Activated CD8-positive, alpha-beta memory T cell treated with anti-CD3 and anti-CD28 coated beads, Interleukin-2, amount 50 U/mL, for 1 hour (primary cell): ENCODE results near the gene ARID3C.

Experiments
- DNase-seq: peaks from one replicate; pipeline ENCODE4 v3.0.0-alpha.2; 2020; ENCODE audit errors: extremely low read depth

ARID3C gene

DNA sequence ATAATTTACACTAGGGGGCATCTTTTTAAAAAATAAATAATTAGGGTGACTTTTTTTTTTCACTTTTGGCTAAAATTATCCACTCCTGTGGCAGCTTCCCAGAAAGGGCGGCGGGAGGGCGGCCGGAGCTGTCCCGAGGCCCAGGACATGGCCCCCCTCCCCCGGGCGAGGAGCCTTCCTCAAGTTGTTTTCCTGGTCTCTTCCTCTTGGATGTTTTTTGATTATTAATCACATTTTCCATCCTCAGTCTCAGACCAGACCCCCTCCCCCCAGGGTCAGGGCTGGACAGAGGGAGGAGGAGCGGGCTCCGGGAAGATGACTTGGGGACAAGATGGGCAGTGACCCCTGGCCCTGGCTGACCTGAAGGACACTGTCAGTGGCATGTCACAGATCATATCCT, 34.7 kb downstream of the ARID3C start:
- no peak for DNase-seq

DNA sequence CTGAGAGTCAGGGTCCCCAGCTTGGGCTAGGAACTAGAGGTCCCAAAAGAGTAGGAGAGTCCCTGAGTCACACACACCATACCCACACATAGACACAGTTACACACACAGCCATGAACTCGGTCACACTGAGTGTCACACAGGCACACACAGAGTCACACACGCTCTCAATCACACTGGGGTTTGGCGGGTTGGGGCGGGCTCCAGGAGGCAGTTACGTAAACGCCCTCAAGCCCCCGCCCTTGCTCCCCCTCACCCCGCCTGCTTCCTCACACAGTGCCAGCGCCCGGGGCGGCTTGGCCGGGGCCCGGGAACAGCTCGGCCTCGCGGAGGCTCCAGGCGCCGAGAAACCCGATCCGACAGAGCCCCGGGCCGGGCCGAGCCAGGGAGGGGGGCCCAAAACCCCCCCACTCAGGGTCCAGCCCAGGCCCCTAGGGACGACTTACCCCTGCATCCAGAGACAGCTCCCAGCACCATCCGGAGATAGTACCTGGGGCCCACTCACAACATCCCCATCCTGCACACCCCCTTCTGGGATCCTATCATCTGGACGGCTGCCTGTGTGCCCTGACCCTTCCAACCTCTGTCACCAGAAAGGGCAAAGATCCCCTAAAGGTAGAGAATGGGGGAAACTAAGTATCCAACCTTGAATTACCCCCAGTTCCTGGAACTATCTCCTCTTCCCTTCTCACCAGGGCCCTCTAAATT, 35.8 kb downstream of the ARID3C start:
- DNase-seq: no peak

DNA sequence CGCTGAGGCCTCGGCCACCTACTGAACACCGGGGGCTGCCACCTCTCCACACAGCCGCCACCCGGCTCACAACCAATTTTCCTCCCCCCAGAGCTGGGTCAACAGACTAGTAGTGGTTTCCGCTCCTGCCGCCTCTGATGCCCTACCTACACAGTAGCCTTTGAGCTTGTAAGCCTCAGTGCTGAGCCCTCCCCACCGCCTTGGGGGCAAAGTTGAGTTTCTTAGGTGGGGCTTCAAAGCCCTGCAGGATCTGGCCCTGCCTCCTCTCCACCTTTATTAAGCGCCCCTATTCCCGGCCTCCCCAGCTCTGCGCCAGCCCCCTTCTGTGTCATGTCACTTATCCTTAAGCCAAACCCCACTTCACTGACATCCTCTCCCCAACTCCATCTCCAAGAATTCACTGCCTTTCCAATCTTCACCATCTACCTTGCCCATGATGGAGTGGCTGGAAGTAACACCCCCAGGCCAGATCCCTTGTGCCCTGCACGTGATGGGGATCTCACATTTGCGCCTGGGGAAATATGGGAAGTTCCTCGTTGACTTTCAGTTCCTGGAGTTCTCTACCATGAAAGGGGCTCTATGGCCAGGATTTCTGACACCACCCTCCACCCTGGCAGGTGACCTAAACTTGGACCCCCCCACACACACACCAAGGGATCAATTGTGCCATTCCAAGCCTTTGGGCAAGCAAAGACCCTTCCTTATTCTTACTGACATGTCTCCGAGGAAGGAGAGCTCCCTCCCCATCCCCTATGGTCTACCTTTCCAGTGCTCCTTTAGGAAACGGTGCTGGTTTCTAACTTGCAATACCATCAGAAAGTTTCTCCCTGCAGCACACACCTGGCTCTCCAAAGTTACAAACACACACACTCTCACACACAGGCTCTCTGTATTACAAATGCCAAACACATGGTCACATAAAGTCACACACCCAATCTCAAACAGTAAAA, 36.7 kb downstream of the ARID3C start:
- DNase-seq: no peak

DNA sequence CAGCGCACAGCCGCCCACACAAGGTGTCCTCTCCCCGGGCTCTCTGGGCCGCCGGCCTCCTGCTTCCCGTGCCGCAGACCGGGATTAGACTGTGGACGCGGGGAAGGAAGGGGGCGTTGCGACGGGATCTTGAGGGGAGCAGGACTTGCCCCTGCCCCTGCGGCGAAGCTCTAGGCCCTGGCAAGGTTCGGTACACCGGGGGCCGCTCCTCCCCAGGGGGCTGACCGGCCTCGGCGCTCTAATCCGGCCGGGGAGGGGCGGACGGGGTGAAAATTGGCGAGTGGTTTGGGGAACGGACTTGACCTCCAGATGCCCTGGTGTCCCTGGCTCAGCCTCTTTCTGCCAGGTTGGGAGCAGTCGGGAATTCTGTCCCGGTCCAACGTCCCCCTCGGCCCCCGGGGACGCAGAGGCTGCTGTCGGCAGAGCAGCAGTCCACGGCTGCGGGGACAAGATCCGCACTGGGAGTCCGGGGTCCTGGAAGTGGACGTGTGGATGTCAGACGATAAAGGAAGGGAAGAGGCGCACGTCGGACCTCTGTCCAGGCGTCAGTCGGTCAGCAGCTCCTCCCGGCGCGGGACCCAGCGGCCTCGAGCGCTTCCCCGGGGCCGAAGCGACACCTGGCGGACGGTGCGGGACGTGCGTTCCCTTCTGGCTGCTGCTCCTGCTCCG, 37.5 kb downstream of the ARID3C start:
- DNase-seq: peak; percentile 23

DNA sequence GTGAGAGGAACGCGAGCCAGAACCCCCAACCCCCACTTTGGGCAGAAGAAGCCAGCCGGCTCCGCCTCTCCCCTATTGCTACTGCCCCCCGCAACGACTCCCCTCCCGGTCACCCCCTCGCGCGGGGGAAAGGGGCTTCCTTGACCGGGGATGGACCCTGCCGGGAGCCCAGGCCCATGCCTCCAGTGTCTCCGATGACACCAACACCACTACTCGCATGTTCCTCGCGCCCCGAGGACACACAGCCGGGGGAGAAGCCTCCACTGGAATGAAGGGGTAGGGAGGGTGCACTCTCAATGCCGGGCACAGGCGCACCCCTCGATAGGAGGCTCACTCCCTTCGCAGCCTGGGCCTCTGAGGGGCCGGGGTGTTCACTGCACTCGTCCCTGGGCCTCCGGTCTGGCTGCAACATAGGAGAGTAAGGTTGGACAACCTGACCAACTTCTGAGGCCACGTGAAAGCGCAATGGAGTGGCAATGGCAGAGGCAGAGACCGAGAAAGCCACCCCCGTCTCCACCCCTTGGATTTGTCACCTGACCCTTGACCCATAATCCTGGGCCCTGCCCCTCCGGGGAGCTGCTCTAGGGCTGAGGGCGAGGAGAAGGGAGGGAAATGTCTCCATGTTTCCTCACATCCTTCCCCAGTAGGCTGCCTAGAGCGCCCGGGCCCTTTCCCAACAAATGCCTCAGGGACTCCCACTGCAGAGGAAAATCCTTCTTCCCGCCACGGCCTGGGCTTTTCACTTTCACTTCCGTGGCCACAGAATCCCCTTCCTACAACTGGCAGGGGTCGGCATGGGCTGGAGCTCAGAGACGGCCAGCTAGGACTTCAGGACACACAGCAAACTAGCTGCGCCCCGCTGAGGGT, 38.3 kb downstream of the ARID3C start:
- no peak for DNase-seq

DNA sequence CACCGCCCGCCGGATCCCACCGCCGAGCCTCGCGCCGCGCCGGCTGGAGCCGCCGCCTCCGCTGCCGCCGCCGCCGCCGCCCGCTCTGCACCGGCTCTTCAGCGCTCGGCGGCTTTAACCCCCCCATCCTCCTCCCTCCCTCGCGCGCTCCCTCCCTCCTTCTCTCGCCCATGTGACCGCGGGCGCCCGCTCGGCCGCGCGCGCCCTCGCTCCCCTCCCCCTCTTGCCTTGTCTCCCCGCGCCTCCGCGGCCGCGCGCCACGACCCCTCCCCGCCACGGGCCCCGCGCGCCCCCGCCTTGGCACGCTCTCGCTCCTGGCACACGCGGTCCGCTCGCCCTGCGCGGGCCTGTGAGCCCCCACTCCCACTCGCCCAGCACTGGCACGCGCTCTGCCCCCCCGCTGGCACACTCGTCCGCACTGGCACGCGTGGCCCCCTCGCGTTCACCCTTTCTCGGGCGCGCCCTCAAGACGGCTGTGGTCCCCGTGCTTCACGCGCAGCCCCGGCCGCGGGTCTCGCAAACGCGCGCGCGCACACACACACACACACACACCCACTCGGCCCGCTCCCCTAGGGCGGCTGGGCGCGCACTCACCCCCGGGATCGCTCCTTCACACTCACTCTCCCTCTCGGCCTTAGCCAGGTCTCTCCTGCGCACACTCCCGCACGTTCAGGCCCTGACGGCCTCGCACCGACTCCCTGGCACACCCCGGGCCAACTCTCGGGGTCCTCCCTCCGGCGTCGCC, 39.1 kb downstream of the ARID3C start, which contains the start of gene CNTFR:
Gene CNTFR (minus strand): TSS at position 89 of the 745 bp plus-strand sequence. CDS start 20,743 bp downstream, outside the sequence.
- DNase-seq: no peak

DNA sequence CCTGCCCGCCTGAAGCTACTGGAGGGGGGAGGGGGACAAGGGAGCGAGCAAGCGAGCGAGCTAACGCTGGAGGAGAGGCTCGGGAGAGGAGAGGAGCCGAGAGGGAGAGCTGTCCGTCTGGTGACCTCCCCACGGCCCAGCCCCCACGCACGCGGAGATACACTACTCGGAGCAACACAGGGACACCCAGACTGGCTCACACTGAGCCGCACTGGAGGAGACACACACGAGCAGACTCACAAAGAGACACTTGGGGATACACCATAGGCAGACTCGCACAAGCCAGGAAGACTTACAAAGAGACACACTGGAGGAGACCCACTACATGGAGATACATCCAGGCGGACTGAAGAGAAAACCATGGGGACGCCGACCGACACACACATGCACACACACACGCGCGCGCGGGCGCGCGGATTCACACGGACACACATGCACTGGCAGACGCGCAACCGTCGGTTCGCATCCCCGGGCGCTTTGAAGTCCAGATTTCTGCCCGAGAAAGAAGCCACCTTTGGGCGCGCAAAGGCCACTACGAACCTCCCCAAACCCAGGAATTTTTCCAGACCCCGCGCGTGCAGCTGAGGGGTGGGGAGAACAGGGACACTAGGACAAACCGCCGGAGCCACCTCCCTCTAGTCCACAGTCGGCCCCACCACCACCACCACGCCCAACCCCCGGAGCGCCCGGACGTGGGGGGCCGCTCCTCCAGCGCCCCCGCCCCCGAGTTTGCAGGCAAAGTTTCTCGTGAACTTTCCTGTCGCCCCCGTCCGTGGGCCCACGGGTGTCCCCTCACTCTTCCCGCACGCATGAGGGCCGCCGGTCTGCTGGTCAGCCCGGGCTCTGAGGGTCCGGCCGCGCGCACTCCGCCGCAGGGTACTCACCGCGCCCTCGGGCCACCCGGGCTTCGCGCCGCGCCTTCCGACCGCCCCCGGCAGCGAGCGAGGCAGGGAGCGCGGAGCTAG, 39.9 kb downstream of the ARID3C start:
- no peak for DNase-seq

DNA sequence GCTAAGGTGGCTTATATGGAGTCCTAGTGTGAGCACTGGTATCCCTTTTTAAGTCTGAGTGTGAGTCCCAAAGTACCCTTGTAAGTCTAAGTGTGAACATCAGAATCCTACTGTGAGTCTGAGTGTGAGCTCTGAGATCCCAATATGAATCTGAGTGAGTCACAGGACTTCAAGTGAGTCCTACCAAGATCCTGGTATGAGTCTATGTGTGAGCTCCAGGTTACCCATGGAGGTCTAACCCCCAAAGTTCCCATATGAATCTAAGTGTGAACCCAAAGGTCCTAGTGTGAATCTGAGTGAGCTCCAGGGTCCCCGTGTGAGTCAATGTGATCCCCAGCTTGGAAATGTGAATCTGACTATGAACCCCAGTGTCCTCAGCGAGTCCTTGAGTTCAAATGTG, 41.6 kb downstream of the ARID3C start:
- DNase-seq: no peak

DNA sequence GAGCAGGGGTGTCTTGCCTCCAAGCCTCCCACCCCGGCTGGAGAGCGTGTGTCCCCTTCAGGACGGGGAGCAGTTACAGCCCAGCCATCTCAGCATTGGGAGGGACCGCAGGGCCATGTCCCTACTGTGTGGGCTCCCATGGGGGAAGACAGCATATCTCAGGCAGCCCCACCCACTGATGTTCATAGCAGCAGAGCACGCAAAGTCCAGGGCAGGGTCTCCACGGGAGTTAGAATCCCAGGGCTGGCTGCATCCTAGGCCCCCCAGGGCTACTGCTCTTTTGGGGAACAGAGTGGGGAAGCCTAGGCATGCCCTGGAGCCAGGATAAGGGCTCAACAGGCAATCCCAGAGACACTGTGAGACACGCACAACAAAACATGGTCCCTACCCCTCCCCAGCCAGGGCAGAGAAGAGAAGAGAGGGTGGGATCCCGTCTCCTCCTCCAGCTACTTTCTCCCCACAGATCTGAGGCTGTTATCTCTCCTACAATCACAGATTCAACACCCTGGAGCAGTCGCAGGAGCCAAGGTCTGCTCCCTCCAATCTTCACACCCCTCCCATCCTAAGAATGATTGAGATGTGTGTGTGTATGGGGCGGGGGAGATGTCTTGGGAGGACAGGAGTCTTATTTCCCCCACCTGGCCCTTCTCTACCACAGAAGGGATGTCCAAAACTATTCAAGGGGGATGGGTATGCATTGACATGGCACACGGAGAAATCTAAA, 42.8 kb downstream of the ARID3C start:
- DNase-seq: no peak

DNA sequence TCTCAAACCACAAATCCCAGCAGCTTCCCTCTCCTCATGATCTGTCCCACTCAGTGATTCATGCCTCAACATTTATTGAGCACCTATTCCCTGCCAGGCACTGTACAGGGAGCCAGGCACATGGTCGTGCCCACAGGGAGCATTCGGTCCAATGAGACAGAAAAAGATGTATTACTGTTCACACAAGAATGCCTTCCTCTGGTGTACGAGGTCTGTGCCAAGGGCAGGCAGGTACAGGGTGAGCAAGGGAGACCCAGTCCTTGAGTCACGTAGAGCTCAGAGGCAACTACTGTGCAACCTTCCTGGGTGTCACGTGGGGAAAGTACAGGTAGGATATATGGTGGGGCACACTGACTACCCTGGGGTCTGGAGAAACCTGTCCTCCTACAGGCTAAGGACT, 43.9 kb downstream of the ARID3C start:
- no peak for DNase-seq

DNA sequence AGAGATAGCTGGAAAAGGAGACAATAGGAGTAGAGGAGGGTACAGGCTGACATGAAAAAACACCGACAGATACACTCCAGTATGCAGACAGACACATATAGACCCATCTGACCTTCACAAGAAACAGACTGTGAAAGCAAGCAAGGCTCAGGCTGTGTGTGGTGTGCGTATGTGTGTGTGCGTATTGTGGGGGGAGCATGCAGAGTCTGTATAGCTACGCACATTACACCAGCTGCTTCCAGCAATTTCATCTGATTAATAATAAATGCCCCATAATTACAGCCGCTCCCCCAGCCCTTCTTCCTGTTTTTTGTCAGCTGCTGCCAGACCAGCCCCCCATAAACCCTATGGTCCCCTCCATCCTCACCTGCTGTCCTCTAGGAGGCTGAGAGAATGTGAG, 46.1 kb downstream of the ARID3C start:
- no peak for DNase-seq

DNA sequence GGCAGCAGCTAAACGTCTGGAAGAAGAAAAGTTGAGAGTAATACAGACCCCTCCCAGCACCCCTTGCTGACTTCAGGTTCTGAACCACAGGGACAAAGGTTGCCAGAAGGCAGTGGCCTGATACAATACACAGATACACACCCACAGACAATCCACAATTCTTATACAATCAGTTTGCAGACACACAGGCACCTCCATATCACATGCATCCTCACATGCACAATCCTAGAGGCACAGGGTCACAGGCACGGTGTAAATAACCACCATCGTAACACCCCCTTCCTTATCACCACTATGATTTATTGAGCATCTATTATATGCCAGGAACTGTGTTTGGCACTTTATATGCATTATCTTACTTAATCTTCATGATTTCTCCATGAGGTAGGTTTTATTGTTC, 47.5 kb downstream of the ARID3C start:
- DNase-seq: no peak

DNA sequence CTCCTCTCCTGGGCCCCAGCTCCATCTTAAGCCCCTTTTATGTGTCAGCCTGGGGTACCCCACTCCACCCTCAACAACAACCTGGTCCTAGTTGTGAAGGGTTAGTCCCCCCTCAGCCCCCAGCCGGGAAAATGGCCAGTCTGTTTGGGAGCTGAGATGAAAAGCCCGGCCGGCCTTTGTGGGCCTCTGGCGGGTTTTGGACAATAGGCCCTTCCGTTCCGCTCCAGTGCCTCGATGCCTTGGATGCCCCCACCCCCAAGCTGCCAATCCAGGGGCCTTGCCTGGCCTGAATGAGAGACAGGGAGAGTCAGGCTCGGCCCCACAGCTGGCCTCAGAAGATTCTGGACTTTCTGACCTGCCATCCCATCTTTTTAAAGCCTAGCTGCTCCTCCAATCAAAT, 48.5 kb downstream of the ARID3C start:
- no peak for DNase-seq

DNA sequence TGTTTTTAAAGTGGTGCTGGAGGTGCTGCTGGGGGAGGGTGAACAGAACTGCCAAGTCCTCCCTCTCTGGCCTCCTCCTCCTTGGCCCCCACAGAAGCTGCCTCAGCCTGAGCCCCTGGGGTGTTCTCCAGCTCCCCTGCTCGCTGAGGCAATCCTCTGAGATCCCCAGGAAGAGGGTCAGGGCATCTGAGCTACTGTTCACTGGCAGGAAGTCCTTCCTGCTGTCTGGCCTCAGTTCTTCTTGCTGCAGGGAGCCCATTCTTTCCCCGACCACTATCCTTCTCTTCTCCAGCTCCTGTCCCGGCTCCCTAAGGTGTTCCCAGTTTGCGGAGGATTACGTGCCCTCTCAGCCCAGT, 49.1 kb downstream of the ARID3C start:
- DNase-seq: no peak

DNA sequence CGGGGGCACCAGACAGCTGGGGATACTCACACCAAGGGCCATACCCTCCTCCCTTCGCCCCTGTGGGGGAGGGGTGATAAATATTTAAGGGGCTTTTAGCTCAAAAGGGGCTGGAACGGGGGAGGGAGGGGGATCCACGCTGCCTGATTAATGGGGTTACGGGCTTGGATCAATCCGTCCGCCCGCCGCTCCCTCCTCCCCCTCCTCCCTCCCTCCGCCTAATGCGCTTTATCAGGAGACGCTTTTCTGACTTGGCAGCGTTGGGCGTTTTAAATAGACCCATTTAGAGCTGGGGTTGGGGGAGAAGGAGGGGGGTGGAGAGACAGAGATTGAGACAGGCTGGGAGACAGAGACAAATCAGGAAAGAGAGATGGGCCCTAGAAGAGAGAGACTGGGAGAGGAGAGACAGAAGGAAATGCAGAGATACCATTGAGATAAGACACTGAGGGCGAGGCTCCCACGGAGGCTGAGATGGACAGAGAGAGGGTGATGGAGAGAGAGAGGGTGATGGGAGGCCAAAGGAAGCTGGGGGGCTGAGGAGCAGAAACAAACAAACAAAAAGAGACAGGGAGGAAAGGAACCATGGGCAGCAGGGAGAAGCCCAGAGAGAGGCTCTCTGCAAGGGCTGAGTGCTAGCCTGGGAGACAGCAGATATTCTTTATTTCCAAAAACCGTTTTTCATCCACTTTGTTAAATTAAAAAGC, 49.6 kb downstream of the ARID3C start:
- no peak for DNase-seq

DNA sequence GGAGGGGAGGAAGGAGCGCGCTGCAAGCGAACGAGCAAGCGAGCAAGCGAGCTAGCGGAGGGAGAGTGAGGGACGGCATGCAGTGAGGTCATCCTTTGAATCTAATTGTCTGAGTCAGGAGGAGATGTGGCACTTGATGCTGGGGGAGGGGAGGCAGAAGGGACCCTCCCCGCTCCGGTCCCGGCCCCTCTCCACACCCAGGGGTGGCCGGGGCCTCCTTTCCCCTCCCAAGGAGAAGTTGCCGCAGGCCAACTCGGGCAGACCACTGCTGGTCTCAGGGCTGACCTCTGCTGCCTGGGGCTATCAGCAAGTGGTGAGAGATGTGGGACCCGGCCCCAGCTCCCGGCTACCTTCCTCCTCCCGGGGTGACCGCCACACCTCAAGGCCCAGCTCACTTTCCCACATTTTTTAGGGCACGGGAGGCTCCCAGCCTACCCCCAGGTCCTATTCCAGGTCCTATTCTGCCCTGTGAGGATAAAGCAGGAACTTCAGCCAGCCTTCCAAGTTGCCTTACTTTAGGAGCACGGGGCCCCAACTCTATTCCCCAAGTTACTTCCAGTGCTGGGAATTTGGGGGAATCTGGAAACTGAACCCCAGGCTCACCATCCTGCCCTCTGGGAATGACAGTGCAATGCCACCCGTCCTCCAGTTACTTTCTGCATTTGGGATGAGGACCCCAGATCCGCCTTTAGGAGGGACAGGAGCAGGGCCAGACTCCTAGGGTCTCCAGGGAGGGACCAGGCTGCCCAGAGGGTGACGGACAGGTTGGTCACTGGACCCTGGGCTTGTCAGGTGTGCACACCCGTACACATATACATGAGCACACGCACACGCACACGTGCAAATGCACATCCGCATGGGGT, 50.4 kb downstream of the ARID3C start:
- DNase-seq: no peak
